TTC549 (cell line): ENCODE data around the gene AGXT.
"Not testable (repeated sequence)": the region's sequence is repeated elsewhere in the genome, so short reads cannot be mapped to it uniquely, and the experiment has no call there.

Experiments used
- FAIRE-seq: peaks from 2 replicates; lab custom pipeline; 2012; peaks lifted over from hg19 to GRCh38; lab: Jason Lieb, UNC

AGXT gene

GRCh38 chr2:240840435-240841060 lies 28.1 kb upstream of the AGXT start:
- peak; percentile 11 for FAIRE-seq

GRCh38 chr2:240846309-240846708 lies 22.3 kb upstream of the AGXT start:
- FAIRE-seq = not testable (repeated sequence)

- FAIRE-seq = no peak
Observed at GRCh38 chr2:240846873-240847595, 21.6 kb upstream of the AGXT start.

GRCh38 chr2:240847817-240848216 lies 20.8 kb upstream of the AGXT start:
- FAIRE-seq = no peak

GRCh38 chr2:240848900-240849680 lies 19.5 kb upstream of the AGXT start:
- FAIRE-seq = no peak

GRCh38 chr2:240850026-240850425 lies 18.6 kb upstream of the AGXT start:
- FAIRE-seq = no peak

GRCh38 chr2:240850756-240851077 lies 17.9 kb upstream of the AGXT start:
- no peak for FAIRE-seq

- no peak for FAIRE-seq
Observed at GRCh38 chr2:240851078-240851991, 17.3 kb upstream of the AGXT start.

- no peak for FAIRE-seq
Observed at GRCh38 chr2:240852671-240853314, 15.8 kb upstream of the AGXT start.

GRCh38 chr2:240855670-240856069 lies 13.0 kb upstream of the AGXT start:
- FAIRE-seq = no peak

- no peak for FAIRE-seq
Observed at GRCh38 chr2:240856151-240856980, 12.3 kb upstream of the AGXT start.

GRCh38 chr2:240857039-240858008 lies 11.3 kb upstream of the AGXT start:
- FAIRE-seq = no peak

- FAIRE-seq = no peak
Observed at GRCh38 chr2:240858321-240858720, 10.3 kb upstream of the AGXT start.

GRCh38 chr2:240858871-240859270 lies 9.8 kb upstream of the AGXT start:
- FAIRE-seq = no peak

- FAIRE-seq = no peak
Observed at GRCh38 chr2:240861547-240861946, 7.1 kb upstream of the AGXT start.

- no peak for FAIRE-seq
Observed at GRCh38 chr2:240864475-240864874, 4.1 kb upstream of the AGXT start.

- FAIRE-seq = no peak
Observed at GRCh38 chr2:240865391-240865790, 3.2 kb upstream of the AGXT start.

- FAIRE-seq = no peak
Observed at GRCh38 chr2:240869109-240869955, 708 bp downstream of the AGXT start.
